Endodermal cell (in vitro differentiated cells): ENCODE measurements around the gene LIMS1. TPM values are rescaled to one million over a fixed set of nuclear protein-coding genes. Genes with fewer than 3 reads are reported as not detected.

ENCODE experiments used
- DNase-seq: peaks from one replicate; pipeline ENCODE4 v3.0.0-alpha.2; 2017
- H3K27ac ChIP-seq: 2 replicates; pipeline ENCODE4 v1.5.1; 2013; ENCODE audit warnings: mild to moderate bottlenecking, low read depth, low read length, moderate library complexity
- H3K27me3 ChIP-seq: 2 replicates; pipeline ENCODE4 v1.6.1; 2013; ENCODE audit warnings: mild to moderate bottlenecking, low read length, moderate library complexity; ENCODE audit not compliant: insufficient read depth, control insufficient read depth, poor library complexity, severe bottlenecking
- H3K36me3 ChIP-seq: 2 replicates; pipeline ENCODE4 v1.7.0; 2013; ENCODE audit warnings: mild to moderate bottlenecking, low read length, moderate library complexity; ENCODE audit not compliant: control insufficient read depth, insufficient read depth
- H3K4me1 ChIP-seq: one replicate; pipeline ENCODE4 v1.7.0; 2013; ENCODE audit warnings: low read length; ENCODE audit not compliant: control insufficient read depth, insufficient read depth
- H3K4me3 ChIP-seq: 2 replicates; pipeline ENCODE4 v1.5.1; 2013; ENCODE audit warnings: mild to moderate bottlenecking, low read length, moderate library complexity
- H3K9ac ChIP-seq: 2 replicates; pipeline ENCODE4 v1.6.1; 2013; ENCODE audit warnings: mild to moderate bottlenecking, low read length, moderate library complexity; ENCODE audit not compliant: poor library complexity, severe bottlenecking; ENCODE audit errors: extremely low read depth
- H3K9me3 ChIP-seq: 2 replicates; pipeline ENCODE4 v1.6.1; 2013; ENCODE audit warnings: mild to moderate bottlenecking, low read length, moderate library complexity; ENCODE audit not compliant: control insufficient read depth
- H3K27ac Mint-ChIP-seq: 2 replicates; pipeline ENCODE4 v1.8.0; 2020; ENCODE audit warnings: mixed read lengths
- H3K27me3 Mint-ChIP-seq: 2 replicates; pipeline ENCODE4 v1.8.0; 2021; ENCODE audit warnings: mild to moderate bottlenecking, mixed read lengths; ENCODE audit not compliant: insufficient read depth
- H3K36me3 Mint-ChIP-seq: 2 replicates; pipeline ENCODE4 v1.8.0; 2020; ENCODE audit warnings: low read depth, mixed read lengths
- H3K4me1 Mint-ChIP-seq: 2 replicates; pipeline ENCODE4 v1.8.0; 2020; ENCODE audit warnings: mixed read lengths
- H3K4me3 Mint-ChIP-seq: 2 replicates; pipeline ENCODE4 v1.8.0; 2020; ENCODE audit warnings: mild to moderate bottlenecking, moderate library complexity, mixed read lengths
- H3K9me3 Mint-ChIP-seq: 2 replicates; pipeline ENCODE4 v1.8.0; 2020; ENCODE audit warnings: mild to moderate bottlenecking, mixed read lengths
- WGBS, 2 experiments: methylation state at CpG; one replicate each; pipeline versions ENCODE4 v1.1.5 to v1.1.7; 2013; ENCODE audit warnings: missing lambda C conversion rate in 2 of 2, mixed read lengths in 1 of 2; ENCODE audit not compliant: insufficient coverage in 1 of 2, insufficient read length in 1 of 2; 5-methylcytosine and 5-hydroxymethylcytosine counted together
- total RNA-seq, 2 donors: library from RNA; stranded (reverse); fragmentation: NEBNext Ultra II Directional in 1 of 2; extraction: Animal tissue kit (Norgen Biotek cat#: 25700) in 1 of 2; gene quantifications; 2 replicates in 1 of 2; 3 replicates in 1 of 2; pipeline ENCODE4 v1.2.1, GENCODE V29; 2021
- TF ChIP-seq, protein P1 (sequence below): fragments of 200-600 bp; sonication (generic); conservative IDR thresholded peaks from 2 replicates; pipeline ENCODE4 v1.5.0; 2021; ENCODE audit warnings: antibody characterized with exemption, mild to moderate bottlenecking

Gene LIMS1
- total RNA-seq, 2 donors from 2014 or later = 45.9 to 46.6 TPM

DNA sequence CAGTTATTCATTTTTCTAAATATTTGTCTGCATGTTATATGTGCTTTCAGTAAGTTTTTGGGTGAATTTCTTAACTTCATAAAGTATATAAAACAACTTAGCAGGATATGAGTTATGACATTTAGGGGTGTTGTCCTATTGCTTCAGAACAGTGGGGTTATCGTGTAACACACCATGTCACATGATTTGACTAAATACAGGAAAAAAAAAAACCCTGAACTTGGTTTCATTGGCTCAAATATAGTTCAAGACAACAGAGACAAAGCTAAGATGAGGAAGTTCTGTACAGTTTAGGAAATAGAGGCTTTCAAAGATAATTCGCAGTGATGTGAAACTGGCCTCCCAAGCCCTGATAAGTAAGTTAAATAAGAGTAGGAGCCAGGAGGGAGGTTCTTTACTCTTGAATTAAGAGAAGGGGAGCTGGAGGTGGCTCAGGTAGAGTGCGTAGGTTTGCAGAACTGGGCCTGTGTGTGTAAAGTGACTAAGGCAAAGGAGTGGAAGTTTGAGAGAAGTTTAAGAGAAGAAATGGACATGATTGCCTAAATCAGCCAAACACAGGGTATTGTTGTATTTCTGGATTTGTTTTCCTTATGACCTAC lies 53.9 kb downstream of the LIMS1 start:
- TF ChIP-seq, protein P1, sequence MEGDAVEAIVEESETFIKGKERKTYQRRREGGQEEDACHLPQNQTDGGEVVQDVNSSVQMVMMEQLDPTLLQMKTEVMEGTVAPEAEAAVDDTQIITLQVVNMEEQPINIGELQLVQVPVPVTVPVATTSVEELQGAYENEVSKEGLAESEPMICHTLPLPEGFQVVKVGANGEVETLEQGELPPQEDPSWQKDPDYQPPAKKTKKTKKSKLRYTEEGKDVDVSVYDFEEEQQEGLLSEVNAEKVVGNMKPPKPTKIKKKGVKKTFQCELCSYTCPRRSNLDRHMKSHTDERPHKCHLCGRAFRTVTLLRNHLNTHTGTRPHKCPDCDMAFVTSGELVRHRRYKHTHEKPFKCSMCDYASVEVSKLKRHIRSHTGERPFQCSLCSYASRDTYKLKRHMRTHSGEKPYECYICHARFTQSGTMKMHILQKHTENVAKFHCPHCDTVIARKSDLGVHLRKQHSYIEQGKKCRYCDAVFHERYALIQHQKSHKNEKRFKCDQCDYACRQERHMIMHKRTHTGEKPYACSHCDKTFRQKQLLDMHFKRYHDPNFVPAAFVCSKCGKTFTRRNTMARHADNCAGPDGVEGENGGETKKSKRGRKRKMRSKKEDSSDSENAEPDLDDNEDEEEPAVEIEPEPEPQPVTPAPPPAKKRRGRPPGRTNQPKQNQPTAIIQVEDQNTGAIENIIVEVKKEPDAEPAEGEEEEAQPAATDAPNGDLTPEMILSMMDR = no peak
- Histone ChIP-seq H3K4me3 (no peak overlapping the region), H3K27me3 (no peaks in the 10 kb centered on the region), H3K36me3 (no peaks in the 10 kb centered on the region), H3K27ac (no peak overlapping the region), H3K9me3 (no peaks in the 10 kb centered on the region), H3K9ac (no peak overlapping the region), H3K4me1 (peaks cover 19% of the 10 kb centered on the region)
- 90 to 94% methylated on average over 2 to 3 of the region's 3 CpGs for WGBS, 2 experiments
- Mint-ChIP-seq H3K27ac (no peak overlapping the region), H3K36me3 (no peaks in the 10 kb centered on the region), H3K4me1 (peaks cover 23% of the 10 kb centered on the region), H3K9me3 (no peaks in the 10 kb centered on the region), H3K27me3 (no peaks in the 10 kb centered on the region), H3K4me3 (no peak overlapping the region)
- DNase-seq = no peak

GRCh38 chr2:108589372-108589771 lies 55.1 kb downstream of the LIMS1 start:
- H3K36me3 Mint-ChIP-seq = no peaks in the 10 kb centered on the region
- no peaks in the 10 kb centered on the region for H3K9me3 Mint-ChIP-seq
- no peaks in the 10 kb centered on the region for H3K36me3 ChIP-seq
- H3K27me3 ChIP-seq = no peaks in the 10 kb centered on the region
- no peak overlapping the region for H3K27ac ChIP-seq
- H3K4me3 ChIP-seq = no peak overlapping the region
- no peak overlapping the region for H3K4me3 Mint-ChIP-seq
- H3K27me3 Mint-ChIP-seq = no peaks in the 10 kb centered on the region
- peaks cover 34% of the 10 kb centered on the region for H3K4me1 Mint-ChIP-seq
- H3K27ac Mint-ChIP-seq = no peak overlapping the region
- no peaks in the 10 kb centered on the region for H3K9me3 ChIP-seq
- H3K9ac ChIP-seq = no peak overlapping the region
- TF ChIP-seq, protein P1 = no peak
- H3K4me1 ChIP-seq = peaks cover 24% of the 10 kb centered on the region
- DNase-seq = no peak

- Mint-ChIP-seq H3K27ac (no peak overlapping the region), H3K9me3 (no peaks in the 10 kb centered on the region), H3K27me3 (no peaks in the 10 kb centered on the region), H3K4me1 (peaks cover 37% of the 10 kb centered on the region), H3K36me3 (no peaks in the 10 kb centered on the region), H3K4me3 (no peak overlapping the region)
- 94 to 100% methylated on average over 1 of the region's 2 CpGs for WGBS, 2 experiments
- Histone ChIP-seq H3K9ac (no peak overlapping the region), H3K9me3 (no peaks in the 10 kb centered on the region), H3K27ac (no peak overlapping the region), H3K36me3 (no peaks in the 10 kb centered on the region), H3K4me3 (no peak overlapping the region), H3K4me1 (peaks cover 26% of the 10 kb centered on the region), H3K27me3 (no peaks in the 10 kb centered on the region)
- TF ChIP-seq, protein P1 = no peak
- no peak for DNase-seq
These were observed 55.5 kb downstream of the LIMS1 start for GRCh38 chr2:108589781-108590180.
